ENCODE results near the gene NPAS2. TPM values are rescaled to one million over a fixed set of nuclear protein-coding genes. Genes with fewer than 3 reads are reported as not detected.
A peak's percentile ranks its signal among the peaks of the same experiment; 100 is the strongest.

Gene NPAS2
- total and polyA plus RNA-seq, 12 donors, result 4.7 to 51.3 (median 17.6) TPM

- intact Hi-C loops (cut with DNase I), result loop anchor here in 1 of 2 donors (5.0 kb wide), 1 partner anchor 165 kb away; no protein-coding TSS in a partner anchor
- Histone ChIP-seq H3K4me1 (replicated peaks in 1 of 2) (peaks cover 6 to 22% of the 10 kb centered on the region in 2 donors), H3K9me3 (replicated peaks in 1 of 3) (no peaks in the 10 kb centered on the region), H3K4me3 (no peak overlapping the region), H3K27me3 (no peaks in the 10 kb centered on the region), H3K27ac (peak overlapping the region in 1 of 5 donors; percentile 91), H3K36me3 (replicated peaks in 1 of 2) (no peaks in the 10 kb centered on the region)
- WGBS, 4 donors, result 93 to 98% (median 97%) methylated on average over 7 of the region's 7 CpGs
- no peak for DNase-seq
- no peak for TF ChIP-seq POLR2A (IDR thresholded peaks at IDR 0.05)
- TF ChIP-seq CTCF (IDR thresholded peaks at IDR 0.05), result no peak
These were observed 2.5 kb upstream of the NPAS2 start for GRCh38 chr2:100817388-100817985.

GRCh38 chr2:100818003-100818605, 1.8 kb upstream of the NPAS2 start:
- H3K4me3 ChIP-seq, result peak overlapping the region in 2 of 4 donors; percentile 59 to 89
- H3K36me3 ChIP-seq (replicated peaks in 1 of 2), result no peaks in the 10 kb centered on the region
- 20 to 27% (median 23%) methylated on average over 16 of the region's 16 CpGs for WGBS, 4 donors
- peaks cover 6 to 28% of the 10 kb centered on the region in 2 donors for H3K4me1 ChIP-seq (replicated peaks in 1 of 2)
- no peaks in the 10 kb centered on the region for H3K9me3 ChIP-seq (replicated peaks in 1 of 3)
- no peaks in the 10 kb centered on the region for H3K27me3 ChIP-seq
- peak overlapping the region in 4 of 5 donors; percentile 74 to 91 (median 88) for H3K27ac ChIP-seq
- intact Hi-C loops (cut with DNase I), result loop anchor here in 1 of 2 donors (5.0 kb wide), 1 partner anchor 164 kb away; no protein-coding TSS in a partner anchor
- TF ChIP-seq CTCF (IDR thresholded peaks at IDR 0.05) (no peak), POLR2A (IDR thresholded peaks at IDR 0.05) (no peak)
- no peak for DNase-seq

- DNase-seq, result peak; percentile 79 to 90 (median 87)
- peaks cover 6 to 33% of the 10 kb centered on the region in 2 donors for H3K4me1 ChIP-seq (replicated peaks in 1 of 2)
- 0 to 1% (median 1%) methylated on average over 33 to 51 of the region's 51 CpGs for WGBS, 4 donors
- H3K27me3 ChIP-seq, result no peaks in the 10 kb centered on the region
- H3K9me3 ChIP-seq (replicated peaks in 1 of 3), result no peaks in the 10 kb centered on the region
- peak overlapping the region in 2 of 4 donors; percentile 59 to 89 for H3K4me3 ChIP-seq
- H3K27ac ChIP-seq, result peak overlapping the region in 4 of 5 donors; percentile 74 to 91 (median 88)
- H3K36me3 ChIP-seq (replicated peaks in 1 of 2), result no peaks in the 10 kb centered on the region
- TF ChIP-seq CTCF (IDR thresholded peaks at IDR 0.05) (peak in 4 of 6 experiments; percentile 7 to 43 (median 13)), POLR2A (IDR thresholded peaks at IDR 0.05) (peak in 1 of 2 donors; percentile 48)
- intact Hi-C loops (cut with DNase I), result loop anchor here in 1 of 2 donors (5.0 kb wide), 1 partner anchor 164 kb away; no protein-coding TSS in a partner anchor
These were observed 1.2 kb upstream of the NPAS2 start for GRCh38 chr2:100818606-100819369.

GRCh38 chr2:100820273-100820522, 259 bp downstream of the NPAS2 start:
- Histone ChIP-seq H3K27me3 (no peaks in the 10 kb centered on the region), H3K9me3 (replicated peaks in 1 of 3) (no peaks in the 10 kb centered on the region), H3K4me3 (peak overlapping the region; percentile 20 to 89 (median 30)), H3K4me1 (replicated peaks in 1 of 2) (peaks cover 6 to 37% of the 10 kb centered on the region in 2 donors), H3K27ac (peak overlapping the region in 2 of 5 donors; percentile 47 to 91), H3K36me3 (replicated peaks in 1 of 2) (no peaks in the 10 kb centered on the region)
- intact Hi-C loops (cut with DNase I), result loop anchor here in 1 of 2 donors (10.0 kb wide), 1 partner anchor 155 kb away; no protein-coding TSS in a partner anchor
- WGBS, 4 donors, result 1% methylated on average over 36 to 42 of the region's 43 CpGs; no CpG with 5 or more reads in 2 of the 4 donors
- TF ChIP-seq POLR2A (IDR thresholded peaks at IDR 0.05) (no peak), CTCF (IDR thresholded peaks at IDR 0.05) (no peak)
- no peak for DNase-seq

Measured in adrenal gland (tissue), 12 donors.